Activated CD4-positive, alpha-beta T cell treated with anti-CD3 and anti-CD28 coated beads, Interleukin-2, Interleukin-4, amounts not matched to agents 100 ng/mL and 50 ng/mL, durations not matched to agents 16 hours and 8 hours (primary cell): ENCODE measurements around the gene SIL1.
"Not testable (repeated sequence)": the region's sequence is repeated elsewhere in the genome, so short reads cannot be mapped to it uniquely, and the experiment has no call there.

Experiments used
- DNase-seq: peaks from one replicate; pipeline ENCODE4 v3.0.0-alpha.2; 2020; ENCODE audit warnings: low spot score

Gene SIL1

DNA sequence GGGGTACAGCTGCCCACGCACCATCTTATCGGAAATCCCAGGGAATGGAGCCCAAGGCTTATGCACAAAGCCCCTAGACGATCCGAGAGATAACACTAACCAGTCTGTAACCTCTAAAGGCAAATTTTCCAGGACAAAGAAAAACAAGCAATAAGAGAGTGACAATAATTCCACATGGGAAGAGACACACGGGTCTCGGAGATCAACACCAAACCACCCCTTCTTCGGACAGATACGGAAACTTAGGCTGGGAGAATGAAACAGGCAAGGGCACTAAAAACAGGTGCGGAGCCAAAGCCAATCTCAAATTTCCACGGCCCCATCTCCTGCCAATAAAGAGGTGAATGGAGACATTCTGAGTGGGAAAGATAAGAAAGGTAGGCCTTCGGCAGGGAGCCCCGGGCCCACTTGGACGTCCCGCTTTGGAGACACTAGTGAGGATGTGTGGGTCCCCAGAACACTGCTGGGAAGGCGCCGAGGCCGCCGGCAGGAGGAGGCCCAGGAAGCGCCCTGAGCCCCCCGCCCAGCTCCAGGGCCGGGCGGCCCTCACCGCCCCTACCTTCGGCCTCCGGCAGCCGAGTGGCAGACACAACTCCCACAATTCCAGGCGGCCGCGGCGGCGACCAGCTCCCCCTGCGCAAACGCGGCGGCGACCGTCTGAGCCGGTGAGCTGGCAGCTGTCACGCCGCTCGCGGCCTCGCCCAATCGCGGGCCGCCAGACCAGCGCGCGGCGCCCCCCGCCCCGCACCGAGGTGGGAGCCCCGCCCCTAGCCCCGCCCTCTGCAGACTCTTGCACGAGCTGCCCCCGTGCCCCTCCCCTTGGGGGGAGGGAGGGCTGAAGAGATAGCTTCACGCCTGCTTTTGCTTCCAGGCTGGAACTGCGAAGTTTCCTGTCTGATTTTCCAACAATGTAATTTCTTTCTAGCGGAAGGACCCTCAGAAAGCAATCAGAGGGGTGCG lies at the start of gene SIL1:
SIL1 (minus strand) TSS at position 659 of the 960 bp plus-strand sequence. CDS start 70,525 bp downstream, outside the sequence.
- DNase-seq, result peak; percentile 96

DNA sequence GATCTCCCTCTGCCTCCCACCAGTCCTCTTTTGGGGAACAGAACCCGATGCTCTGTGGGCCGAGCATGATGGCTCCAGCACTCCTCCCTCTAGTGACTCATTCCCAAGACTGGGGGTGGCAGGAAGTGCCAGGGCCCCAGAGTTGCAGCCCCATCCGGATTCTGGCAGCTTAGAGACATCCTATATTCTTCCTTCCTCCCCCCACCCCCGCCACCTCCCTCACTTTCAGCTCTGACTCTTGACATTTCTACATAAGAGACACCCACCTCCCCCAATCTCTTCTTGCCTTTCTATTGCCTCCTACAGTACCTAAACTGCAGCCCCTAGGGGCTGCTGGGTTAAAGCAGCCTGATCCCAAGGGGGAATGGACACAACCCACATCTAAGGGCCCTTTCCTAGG lies 48.2 kb upstream of the SIL1 start:
- DNase-seq, result peak; percentile 66

DNA sequence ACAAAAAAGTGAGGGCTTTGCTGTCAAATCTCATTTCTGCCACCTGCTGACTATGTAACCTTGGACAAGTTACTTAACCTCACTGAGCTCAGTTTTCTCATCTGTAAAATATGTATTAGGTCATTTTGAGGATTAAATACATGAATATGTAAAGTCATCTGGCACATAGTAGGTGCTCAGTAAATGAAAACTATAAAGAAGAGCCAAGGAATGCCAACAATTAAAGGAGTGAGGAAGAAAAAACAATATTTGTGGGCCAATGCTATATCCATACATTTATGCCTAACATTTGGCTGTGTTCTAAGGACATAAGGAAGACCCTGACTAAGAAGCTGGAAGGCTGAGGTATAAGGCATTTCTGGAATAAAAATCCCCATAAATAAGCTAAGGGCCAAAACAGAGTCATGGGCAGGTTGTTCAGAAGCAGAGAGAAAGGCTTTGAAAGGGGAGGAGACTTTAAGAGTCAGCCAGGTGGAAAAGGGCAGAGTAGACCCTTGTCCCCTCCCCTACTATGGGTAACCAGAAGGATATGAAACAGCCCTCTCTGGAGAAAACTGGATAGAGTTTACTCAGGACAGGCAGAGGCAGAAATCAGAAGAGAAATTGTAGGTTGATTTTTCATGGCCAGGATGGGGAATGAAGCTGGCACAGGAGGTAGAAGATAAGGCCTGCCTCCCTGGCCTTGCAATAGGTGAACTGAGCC lies 47.6 kb upstream of the SIL1 start:
- DNase-seq, result no peak

DNA sequence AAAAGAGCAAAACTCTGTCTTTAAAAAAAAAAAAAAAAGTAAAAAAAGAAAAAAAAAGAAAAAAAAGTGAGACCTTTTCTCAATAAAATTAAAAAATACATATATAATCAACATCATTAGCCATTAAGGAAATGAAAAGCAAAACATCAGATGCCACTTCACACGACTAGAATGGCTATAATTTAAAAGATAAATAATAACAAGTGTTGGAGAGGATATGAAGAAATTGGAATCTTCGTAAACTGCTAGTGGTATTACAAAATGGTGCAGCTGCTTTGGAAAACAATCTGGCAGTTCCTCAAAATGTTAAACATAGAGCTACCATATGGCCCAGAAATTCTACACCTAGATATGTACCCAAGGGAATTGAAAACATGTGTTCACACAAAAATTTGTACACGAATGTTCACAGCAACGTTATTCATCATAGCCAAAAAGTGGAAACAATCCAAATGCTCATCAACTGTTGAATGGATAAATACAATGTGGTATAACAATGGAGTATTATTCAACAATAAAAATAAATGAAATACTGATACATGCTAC lies 45.3 kb upstream of the SIL1 start:
- DNase-seq, result no peak

DNA sequence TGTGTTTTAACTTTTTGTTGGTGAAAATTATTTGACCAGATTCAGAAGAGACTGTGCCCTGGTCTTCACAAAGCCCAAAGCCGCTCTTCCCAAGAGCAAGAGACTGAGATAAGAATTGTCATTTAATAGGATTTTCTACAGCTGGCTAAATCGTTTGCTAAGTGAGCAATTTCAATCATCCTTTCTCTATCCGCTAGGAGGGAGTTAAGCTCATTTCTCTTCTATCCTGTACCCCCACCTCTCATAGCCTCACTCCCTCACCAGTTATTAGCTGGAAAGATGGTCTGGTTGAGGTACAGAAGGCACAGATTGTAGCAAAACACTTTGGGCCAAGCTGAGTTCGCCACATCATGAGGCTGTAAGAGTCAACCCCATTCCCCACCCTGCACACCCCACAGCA lies 43.0 kb upstream of the SIL1 start:
- DNase-seq, result no peak

DNA sequence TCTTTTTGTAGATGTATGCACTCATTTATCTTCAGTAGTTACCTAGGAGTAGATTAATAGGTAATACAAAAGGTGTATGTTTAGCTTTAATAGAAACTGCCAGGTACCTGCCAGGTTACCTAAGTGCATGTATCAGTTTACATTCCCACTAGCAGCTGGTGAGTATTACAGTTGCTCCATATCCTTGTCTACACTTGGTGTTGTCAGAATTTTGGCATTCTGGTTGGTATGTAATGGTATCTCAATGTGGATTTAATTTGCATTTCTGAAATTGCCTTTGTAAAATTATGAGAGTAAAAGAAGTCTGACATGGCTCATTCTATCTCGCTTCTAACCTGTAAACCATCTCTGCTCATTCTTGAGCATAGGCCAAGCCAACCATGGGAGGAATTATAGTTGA lies 38.3 kb upstream of the SIL1 start:
- DNase-seq, result no peak

DNA sequence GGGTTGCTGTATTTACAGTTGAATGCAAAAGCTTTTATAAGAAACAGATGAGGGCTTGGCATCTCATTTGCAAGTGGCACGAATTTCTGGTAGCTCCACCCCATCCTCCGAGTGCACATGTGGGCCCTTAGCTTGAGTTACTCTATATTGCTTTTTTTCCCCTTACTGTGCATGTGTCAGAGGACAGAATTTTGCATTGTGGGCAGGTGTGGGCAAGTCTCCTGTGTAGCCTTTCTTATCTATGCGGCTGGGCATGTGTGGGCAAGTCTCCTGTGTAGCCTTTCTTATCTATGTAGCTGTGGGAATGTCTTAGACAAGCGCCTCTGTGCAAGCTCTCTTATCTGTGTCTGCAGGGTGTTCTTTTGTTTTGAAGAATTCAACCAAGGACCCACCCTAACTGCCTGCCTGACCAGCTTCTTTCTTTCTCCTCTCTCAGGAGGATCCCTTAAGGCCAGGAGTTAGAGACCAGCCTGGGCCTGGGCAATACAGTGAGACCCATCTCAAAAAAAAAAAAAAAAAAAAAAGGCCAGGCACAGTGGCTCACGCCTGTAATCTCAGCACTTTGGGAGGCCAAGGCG lies 34.1 kb upstream of the SIL1 start:
- DNase-seq, result no peak

DNA sequence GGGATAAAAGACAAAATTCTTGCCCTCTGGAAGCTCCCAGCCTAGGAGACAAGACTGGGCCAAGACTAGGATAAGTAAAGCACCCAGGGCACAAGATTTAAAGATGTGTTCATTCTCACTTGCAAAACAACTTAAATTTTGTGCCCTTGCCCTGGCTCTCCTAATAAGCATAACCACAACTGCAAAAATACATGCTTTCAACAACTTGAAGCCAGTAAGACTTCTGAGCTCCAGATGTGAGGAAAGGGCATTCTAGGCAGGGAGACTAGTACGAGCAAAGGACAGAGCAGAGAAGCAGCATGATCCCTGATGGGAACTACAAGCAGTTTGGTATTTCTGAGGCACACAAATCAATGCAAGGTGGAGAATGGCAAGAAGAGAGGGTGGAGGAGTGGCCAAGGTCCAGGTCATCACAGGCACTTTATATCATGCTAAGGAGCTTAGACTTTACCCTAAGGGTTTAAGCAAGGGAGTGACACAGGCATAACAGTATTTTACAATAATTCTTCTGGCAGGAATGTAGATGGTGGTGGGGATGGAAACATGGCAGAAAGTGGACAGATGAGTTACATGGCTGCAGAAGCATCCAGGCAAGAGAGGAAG lies 30.1 kb upstream of the SIL1 start:
- DNase-seq, result no peak

DNA sequence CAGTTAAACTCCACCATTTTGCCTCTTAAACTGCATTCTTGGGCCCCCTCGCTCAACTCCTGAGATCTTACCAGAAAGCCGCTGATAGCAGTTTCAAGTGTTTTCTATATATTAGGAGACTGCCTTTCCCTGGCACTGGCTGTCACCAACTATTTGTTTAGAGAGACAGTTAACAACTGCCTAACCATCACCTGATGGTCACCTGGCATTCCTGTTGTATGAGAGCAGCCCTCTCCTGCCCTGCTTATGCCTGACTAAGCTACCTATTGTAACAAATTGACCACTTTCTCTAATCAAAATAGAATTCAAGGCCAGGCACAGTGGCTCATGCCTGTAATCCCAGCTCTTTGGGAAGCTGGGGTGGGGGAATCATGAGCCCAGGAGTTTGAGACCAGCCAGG lies 28.0 kb upstream of the SIL1 start:
- DNase-seq, result no peak

DNA sequence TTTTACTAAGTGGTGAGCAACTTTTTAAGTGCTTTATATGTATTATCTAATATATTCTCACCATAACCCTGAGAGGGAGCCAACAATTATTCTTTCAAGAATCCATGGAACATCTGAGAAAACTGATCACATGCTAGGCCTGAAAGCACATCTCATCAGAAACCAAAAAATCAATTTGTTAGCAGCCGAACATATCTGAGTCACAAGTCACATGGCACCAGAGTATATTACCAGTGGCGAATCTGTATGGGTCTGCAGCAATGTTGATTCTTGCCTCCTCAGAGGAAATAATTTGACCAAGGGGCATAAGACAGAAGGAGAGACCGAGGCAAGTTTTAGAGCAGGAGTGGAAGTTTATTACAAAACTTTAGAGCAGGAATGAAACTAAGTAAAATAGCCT lies 25.3 kb upstream of the SIL1 start:
- DNase-seq, result no peak

DNA sequence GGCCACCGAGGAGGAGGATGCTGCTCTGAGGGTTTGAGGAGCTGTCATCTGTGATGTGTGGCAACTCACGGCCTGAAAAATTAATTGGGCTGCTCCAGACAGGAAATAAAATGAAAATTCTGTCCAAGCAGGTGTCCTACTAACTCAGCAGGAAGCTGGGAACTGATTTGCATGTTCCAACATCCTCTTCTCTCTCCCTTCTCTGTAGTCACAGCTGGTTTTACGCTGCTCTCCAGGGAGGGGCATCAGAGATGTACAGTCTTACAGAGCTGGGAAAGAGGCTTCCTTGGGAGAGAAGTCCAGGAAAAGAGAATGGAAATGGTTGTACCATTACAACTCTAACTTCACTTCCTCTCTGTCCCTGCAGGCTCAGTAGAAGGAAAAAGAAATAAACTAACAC lies 24.2 kb upstream of the SIL1 start:
- no peak for DNase-seq

DNA sequence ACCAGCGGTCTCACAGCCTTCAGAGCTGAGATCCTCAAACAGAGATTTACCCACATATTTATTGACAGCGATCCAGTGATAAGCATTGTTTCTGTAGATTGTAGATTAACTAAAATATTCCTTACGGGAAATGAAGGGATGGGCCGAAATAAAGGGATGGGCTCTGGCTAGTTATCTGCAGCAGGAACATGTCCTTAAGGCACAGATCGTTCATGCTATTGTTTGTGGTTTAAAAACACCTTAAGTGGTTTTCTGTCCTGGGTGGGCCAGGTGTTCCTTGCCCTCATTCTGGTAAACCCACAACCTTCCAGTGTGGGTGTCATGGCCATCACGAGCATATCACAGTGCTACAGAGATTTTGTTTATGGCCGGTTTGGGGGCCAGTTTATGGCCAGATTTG lies 19.9 kb upstream of the SIL1 start:
- not testable (repeated sequence) for DNase-seq

DNA sequence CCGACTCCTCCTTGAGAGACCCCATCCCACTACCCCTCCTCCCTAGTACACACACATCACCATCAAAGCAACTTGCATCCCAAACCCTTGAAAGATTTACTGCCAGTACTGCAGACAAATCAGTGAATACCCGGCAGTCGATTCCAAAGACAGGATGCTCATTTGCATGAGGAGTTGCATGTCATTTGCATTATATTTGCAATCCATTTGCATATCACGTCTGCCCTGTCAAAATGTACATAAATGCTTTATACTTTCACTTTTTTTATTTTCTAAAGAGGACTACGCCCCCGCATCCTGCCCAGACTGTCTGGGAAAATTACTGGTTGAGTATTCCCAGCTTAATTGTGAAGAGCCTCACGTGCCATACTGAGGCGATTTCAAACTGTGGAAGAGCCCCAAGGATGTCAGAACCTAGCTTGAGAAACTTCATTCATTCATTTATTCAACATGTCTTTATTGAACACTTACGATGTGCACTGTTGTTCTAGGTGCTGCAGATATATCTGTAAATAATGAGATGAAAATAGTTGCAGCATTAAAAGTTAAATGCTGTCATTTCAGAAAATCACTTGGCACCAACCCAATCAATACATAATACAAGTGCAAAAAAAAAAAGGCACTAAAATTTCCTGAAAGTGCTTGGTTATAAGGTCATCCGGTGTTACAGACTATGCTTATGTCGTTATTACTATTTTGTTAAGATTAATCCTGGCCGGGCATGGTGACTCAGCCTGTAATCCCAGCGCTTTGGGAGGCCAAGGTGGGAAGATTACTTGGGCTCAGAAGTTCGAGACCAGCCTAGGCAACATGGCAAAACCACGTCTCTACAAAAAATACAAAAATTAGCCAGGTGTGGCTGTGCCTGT lies 17.2 kb upstream of the SIL1 start:
- DNase-seq, result no peak

DNA sequence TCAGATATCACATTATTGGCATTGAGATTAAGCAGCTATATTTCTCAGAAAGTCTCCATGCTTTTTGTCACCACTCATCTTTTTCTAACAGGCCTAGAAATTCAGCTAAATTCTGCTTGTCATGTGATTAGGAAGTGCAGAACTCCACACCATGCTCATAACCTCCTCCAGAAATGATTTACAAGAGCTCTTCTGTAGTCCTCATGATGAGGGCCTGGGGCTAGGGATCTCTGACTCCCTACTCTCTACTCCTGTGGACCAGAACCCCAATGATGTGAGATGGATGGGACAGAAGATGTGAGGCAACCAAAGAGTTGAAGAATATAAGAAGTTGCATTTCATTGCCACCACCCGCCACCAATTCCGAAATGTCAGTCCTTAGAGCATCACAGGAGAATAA lies 16.5 kb upstream of the SIL1 start:
- no peak for DNase-seq

DNA sequence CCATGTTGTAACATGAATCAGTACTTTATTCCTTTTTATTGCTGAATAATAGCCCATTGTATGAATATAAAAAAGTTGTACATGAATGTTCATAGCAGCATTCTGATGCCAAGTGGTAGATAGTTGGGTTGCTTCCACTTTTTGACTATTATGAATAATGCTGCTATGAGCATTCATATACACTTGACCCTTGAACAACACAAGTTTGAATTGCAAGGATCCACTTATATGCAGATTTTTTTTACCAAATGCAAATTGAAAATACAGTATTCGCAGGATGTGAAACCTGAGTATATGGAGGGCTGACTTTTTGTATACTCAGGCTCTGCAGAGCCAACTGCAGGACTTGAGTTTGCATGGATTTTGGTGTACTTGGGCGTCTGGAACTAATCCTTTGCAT lies 14.7 kb upstream of the SIL1 start:
- DNase-seq, result no peak

DNA sequence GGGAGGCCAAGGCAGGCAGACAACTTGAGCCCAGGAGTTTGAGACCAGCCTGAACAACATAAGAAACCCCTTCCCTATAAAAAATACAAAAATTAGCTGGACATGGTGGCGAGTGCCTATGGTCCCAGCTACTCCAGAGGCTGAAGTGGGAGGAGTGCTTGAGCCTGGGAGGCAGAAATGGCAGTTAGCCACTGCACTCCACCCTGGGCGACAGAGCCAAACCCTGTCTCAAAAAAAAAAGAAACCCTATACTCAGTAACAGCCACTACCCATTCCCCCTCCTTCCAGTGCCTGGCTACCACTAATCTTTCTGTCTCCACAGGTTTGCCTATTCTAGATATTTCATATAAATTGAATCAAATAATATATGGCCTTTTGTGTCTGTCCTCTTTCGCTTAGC lies 14.3 kb upstream of the SIL1 start:
- DNase-seq, result no peak

DNA sequence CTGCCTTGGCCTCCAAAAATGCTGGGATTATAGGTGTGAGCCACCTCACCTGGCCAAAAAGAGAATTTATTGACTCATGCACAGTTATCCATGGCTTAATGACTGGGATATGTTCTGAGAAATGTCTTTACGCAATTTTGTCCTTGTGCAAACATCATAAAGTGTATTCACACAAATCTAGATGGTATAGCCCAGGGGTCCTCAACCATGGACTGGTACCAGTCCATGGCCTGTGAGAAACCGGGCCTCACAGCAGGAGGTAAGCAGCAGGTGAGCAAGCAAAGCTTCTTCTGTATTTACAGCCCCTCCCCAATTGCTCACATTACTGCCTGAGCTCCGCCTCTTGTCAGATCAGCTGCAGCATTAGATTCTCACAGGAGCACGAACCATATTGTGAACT lies 12.4 kb upstream of the SIL1 start:
- DNase-seq, result no peak

DNA sequence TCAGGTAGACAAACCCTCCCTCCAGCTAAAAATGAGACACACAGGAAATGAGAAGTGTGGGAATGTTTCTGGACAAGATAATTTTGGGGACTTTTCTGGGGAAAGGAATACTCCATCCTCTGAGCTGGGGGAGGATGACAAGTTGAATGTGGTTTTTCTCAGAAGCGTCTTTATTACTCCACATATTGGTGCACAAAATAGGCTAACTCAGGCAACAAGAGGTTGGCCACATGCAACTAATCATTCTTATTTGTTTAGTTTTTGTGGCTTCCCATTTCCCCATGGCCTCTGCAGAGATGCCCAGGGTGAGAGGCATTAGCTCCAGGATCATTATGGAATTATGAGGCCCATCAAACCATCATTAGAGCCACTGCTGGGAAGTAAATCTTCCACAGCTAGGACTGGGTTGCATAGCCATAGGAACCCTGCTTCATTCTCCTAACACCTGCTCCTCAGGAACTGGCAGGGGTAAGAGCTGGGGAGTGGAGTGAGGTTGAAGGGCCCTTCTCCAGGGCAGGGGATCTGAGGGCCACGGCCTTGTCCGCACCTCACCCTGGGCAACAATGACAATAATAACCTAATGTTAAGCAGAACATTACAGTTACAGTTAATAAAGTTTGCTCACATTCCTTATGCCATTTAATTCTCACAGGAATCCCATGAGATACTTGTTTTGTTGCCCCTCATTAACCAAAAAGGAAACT lies 9.3 kb upstream of the SIL1 start:
- no peak for DNase-seq

DNA sequence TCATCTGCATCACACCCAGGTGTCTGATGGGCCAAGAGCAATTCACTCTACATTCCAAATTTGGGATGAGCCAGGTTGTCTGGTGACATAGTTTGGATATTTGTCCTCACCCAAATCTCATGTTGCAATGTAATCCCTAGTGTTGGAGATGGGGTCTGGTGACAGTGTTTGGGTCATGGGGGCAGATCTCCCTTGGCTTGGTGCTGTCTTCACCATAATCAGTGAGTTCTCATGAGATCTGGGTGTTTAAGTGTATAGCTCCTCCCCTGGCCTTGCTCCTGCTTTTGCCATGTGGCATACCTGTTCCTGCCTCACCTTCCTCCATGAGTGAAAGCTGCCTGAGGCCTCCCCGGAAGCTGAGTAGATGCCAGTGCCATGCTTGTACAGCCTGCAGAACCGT lies 7.4 kb upstream of the SIL1 start:
- no peak for DNase-seq

DNA sequence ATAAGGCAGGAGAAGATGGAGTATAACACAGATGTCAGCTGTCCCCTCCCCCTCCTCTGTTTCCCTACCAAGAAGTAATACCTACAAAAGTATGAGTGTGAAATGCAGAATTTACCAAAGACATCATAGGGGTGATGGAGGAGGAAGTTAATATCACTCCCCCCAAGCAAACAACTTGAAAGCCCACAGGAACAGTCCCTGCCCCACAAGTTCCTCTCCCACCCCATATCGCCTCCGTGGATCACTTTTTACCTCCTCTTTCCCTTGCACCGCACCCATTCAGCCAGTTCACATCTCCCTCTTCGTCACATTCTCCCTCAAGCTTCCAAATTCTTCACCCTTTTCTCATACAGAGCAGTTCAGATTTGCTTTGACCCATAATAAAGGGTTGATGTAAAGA lies 7.0 kb upstream of the SIL1 start:
- no peak for DNase-seq

DNA sequence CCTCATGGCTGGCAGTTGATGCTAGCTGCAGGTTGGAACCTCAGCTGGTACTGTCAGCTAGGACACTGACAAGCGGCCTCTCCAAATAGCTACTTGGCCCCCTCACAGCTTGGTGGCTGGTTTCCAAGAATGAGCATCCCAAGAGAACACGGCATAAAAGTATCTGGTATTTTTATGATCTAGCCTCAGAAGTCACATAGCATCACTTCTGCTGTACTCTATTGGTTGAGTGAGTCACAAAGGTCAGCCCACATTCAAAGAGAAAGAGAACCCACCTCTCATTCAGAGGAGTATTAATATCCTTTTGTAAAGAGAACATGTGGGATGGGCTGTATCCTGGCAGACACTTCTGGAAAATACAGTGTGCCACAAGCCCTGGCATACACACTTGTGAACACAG lies 6.0 kb upstream of the SIL1 start:
- DNase-seq, result no peak
